Measurements from ENCODE around the gene EPSTI1. TPM values are rescaled to one million over a fixed set of nuclear protein-coding genes. Genes with fewer than 3 reads are reported as not detected.

Gene EPSTI1
- total and polyA plus RNA-seq, 10 of the 15 experiments (the other 5 are each of a cell fraction or from before 2014, with no cell fraction given): 4.7 to 32.0 (median 24.2) TPM

- H3K27ac ChIP-seq (ENCODE audit: control insufficient read depth, insufficient read depth): no peak overlapping the region
- BruUV-seq (replicated peaks): no TSS peak
- no peak overlapping the region for H3K4me2 ChIP-seq (ENCODE audit: control insufficient read depth, insufficient read depth)
- H4K20me1 ChIP-seq (ENCODE audit: control insufficient read depth, insufficient read depth): no peaks in the 10 kb centered on the region
- WGBS (ENCODE audit: insufficient coverage, insufficient replicate concordance, low lambda C conversion rate, missing lambda C conversion rate): 68% methylated on average over 3 of the region's 3 CpGs
- ChIA-PET CTCF (interaction anchor here (1.0 to 1.5 kb wide), 3 partner anchors 9 to 32 kb away, joined by 3 to 7 read pairs (median 3); partner anchors contain the start of gene DNAJC15), POLR2A (interaction anchor here (0.6 kb wide), 2 partner anchors 11 to 128 kb away, joined by 3 read pairs; no protein-coding TSS in a partner anchor), SMC1A (ENCODE audit: uncharacterized antibody, unreplicated experiment) (interaction anchor here (0.9 to 3.1 kb wide), 5 partner anchors 9 to 41 kb away, joined by 3 to 13 read pairs (median 4); partner anchors contain the start of gene DNAJC15), RAD21 (ENCODE audit: unreplicated experiment) (interaction anchor here (0.8 to 1.2 kb wide), 4 partner anchors 12 to 17 kb away, joined by 3 read pairs; no protein-coding TSS in a partner anchor)
- TF ChIP-seq ZBTB33 (IDR thresholded peaks at IDR 0.05) (no peak), PBX3 (IDR thresholded peaks at IDR 0.05; ENCODE audit: insufficient replicate concordance, low read depth, low read length) (no peak), NR2C2 (IDR thresholded peaks at IDR 0.05; ENCODE audit: borderline replicate concordance, control insufficient read depth, insufficient read length, low read depth) (no peak), ZNF384 (IDR thresholded peaks at IDR 0.05; ENCODE audit: borderline replicate concordance, low read depth, low read length) (no peak), RUNX3 (IDR thresholded peaks at IDR 0.05; ENCODE audit: low read length) (no peak), POU2F2 (IDR thresholded peaks at IDR 0.05; ENCODE audit: borderline replicate concordance, low read depth, low read length) (no peak), ZNF274 (IDR thresholded peaks at IDR 0.05; ENCODE audit: insufficient read depth, insufficient read length) (no peak), FOXM1 (IDR thresholded peaks at IDR 0.05; ENCODE audit: low read depth, low read length) (no peak), SUPT20H (IDR thresholded peaks at IDR 0.05; ENCODE audit: borderline replicate concordance, control insufficient read depth, low read depth, low read length) (no peak), TAF1 (IDR thresholded peaks at IDR 0.05; ENCODE audit: borderline replicate concordance, low read depth, low read length) (no peak)
- TF ChIP-seq, protein P1, sequence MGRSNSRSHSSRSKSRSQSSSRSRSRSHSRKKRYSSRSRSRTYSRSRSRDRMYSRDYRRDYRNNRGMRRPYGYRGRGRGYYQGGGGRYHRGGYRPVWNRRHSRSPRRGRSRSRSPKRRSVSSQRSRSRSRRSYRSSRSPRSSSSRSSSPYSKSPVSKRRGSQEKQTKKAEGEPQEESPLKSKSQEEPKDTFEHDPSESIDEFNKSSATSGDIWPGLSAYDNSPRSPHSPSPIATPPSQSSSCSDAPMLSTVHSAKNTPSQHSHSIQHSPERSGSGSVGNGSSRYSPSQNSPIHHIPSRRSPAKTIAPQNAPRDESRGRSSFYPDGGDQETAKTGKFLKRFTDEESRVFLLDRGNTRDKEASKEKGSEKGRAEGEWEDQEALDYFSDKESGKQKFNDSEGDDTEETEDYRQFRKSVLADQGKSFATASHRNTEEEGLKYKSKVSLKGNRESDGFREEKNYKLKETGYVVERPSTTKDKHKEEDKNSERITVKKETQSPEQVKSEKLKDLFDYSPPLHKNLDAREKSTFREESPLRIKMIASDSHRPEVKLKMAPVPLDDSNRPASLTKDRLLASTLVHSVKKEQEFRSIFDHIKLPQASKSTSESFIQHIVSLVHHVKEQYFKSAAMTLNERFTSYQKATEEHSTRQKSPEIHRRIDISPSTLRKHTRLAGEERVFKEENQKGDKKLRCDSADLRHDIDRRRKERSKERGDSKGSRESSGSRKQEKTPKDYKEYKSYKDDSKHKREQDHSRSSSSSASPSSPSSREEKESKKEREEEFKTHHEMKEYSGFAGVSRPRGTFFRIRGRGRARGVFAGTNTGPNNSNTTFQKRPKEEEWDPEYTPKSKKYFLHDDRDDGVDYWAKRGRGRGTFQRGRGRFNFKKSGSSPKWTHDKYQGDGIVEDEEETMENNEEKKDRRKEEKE (IDR thresholded peaks at IDR 0.05): no peak
- TF ChIP-seq, protein P2, sequence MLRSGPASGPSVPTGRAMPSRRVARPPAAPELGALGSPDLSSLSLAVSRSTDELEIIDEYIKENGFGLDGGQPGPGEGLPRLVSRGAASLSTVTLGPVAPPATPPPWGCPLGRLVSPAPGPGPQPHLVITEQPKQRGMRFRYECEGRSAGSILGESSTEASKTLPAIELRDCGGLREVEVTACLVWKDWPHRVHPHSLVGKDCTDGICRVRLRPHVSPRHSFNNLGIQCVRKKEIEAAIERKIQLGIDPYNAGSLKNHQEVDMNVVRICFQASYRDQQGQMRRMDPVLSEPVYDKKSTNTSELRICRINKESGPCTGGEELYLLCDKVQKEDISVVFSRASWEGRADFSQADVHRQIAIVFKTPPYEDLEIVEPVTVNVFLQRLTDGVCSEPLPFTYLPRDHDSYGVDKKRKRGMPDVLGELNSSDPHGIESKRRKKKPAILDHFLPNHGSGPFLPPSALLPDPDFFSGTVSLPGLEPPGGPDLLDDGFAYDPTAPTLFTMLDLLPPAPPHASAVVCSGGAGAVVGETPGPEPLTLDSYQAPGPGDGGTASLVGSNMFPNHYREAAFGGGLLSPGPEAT (IDR thresholded peaks at IDR 0.05; ENCODE audit: low read depth): no peak
- no peaks in the 10 kb centered on the region for H3K36me3 ChIP-seq (ENCODE audit: control insufficient read depth in 2 of 2, insufficient read depth in 2 of 2, low read length in 1 of 2)
- intact Hi-C loops (cut with micrococcal nuclease; ENCODE audit: unreplicated experiment): no loop called here
- H2AFZ ChIP-seq (ENCODE audit: control insufficient read depth, low read depth, low read length): no peak overlapping the region
- H3K9ac ChIP-seq (ENCODE audit: control insufficient read depth, insufficient read depth, low read length): no peak overlapping the region
- no peaks in the 10 kb centered on the region for H3K79me2 ChIP-seq (ENCODE audit: control insufficient read depth, insufficient read depth, low read length)
- FAIRE-seq: no peak
- no peaks in the 10 kb centered on the region for H3K27me3 ChIP-seq (replicated peaks in 1 of 2; ENCODE audit: control insufficient read depth in 2 of 2, insufficient read depth in 2 of 2, low read length in 1 of 2)
- H3K4me3 ChIP-seq: no peak overlapping the region
- no peaks in the 10 kb centered on the region for H3K9me3 ChIP-seq (replicated peaks; ENCODE audit: control insufficient read depth, insufficient read depth, low read length)
- H3K4me1 ChIP-seq (ENCODE audit: control insufficient read depth, insufficient read depth, low read length): no peaks in the 10 kb centered on the region
- DNase-seq (ENCODE audit: low read depth, low spot score): no peak
- in situ Hi-C loops (cut with MboI): no loop called here
- no peak for ATAC-seq
Measured at GRCh38 chr13:43014162-43014561, 22.1 kb upstream of the EPSTI1 start.

Measured in GM12878 (cell line).